Caco-2 (cell line): ENCODE measurements around the gene CCDC63. TPM values are rescaled to one million over a fixed set of nuclear protein-coding genes. Genes with fewer than 3 reads are reported as not detected.

Experiments used
- BruUV-seq: library from RNA; stranded (reverse); fragments of 400-500 nt; replicated peaks from 2 replicates; lab custom pipeline; 2021; lab: Mats Ljungman, UMichigan
- CTCF ChIA-PET: fragments of 300-600 bp; sonication (Branson Sonifier 250); formaldehyde crosslinking; loops from one replicate; lab custom pipeline; 2022; ENCODE audit warnings: antibody characterized with exemption; lab: Charles Lee
- POLR2A ChIA-PET: fragments of 300-600 bp; sonication (Branson Sonifier 250); formaldehyde crosslinking; loops from one replicate; lab custom pipeline; 2022; ENCODE audit warnings: antibody characterized with exemption; lab: Charles Lee
- DNase-seq, 2 experiments: peaks; one replicate each; pipeline versions ENCODE4 v3.0.0 to v3.0.0-alpha.2; 2020 to 2022
- H3K27me3 ChIP-seq: replicated peaks from 2 replicates; pipeline ENCODE4 v1.6.0; 2011; ENCODE audit warnings: low read length; ENCODE audit not compliant: control insufficient read depth, insufficient read depth
- H3K36me3 ChIP-seq: 2 replicates; pipeline ENCODE4 v1.5.1; 2011; ENCODE audit warnings: low read length; ENCODE audit not compliant: control insufficient read depth, insufficient read depth
- H3K4me1 ChIP-seq: fragments of 250-450 bp; sonication (Bioruptor Pico); 2 replicates; pipeline ENCODE4 v1.5.1; 2020; ENCODE audit warnings: mild to moderate bottlenecking
- H3K4me3 ChIP-seq: 2 replicates; pipeline ENCODE4 v1.5.1; 2011; ENCODE audit warnings: low read depth, mild to moderate bottlenecking, control low read depth, low read length
- H3K9me3 ChIP-seq: fragments of 250-450 bp; sonication (Bioruptor Pico); 2 replicates; pipeline ENCODE4 v1.5.1; 2020; ENCODE audit warnings: mild to moderate bottlenecking, moderate library complexity
- H3K27ac Mint-ChIP-seq: one replicate; pipeline ENCODE4 v1.8.0; 2022; ENCODE audit warnings: mixed read lengths; ENCODE audit not compliant: unreplicated experiment
- H3K27me3 Mint-ChIP-seq: one replicate; pipeline ENCODE4 v1.8.0; 2022; ENCODE audit warnings: mixed read lengths; ENCODE audit not compliant: insufficient read depth, unreplicated experiment
- H3K36me3 Mint-ChIP-seq: one replicate; pipeline ENCODE4 v1.8.0; 2022; ENCODE audit warnings: mild to moderate bottlenecking, mixed read lengths; ENCODE audit not compliant: insufficient read depth, unreplicated experiment
- H3K4me1 Mint-ChIP-seq: one replicate; pipeline ENCODE4 v1.8.0; 2022; ENCODE audit warnings: low read depth, mixed read lengths; ENCODE audit not compliant: unreplicated experiment
- H3K4me3 Mint-ChIP-seq: one replicate; pipeline ENCODE4 v1.8.0; 2022; ENCODE audit warnings: mild to moderate bottlenecking, moderate library complexity, mixed read lengths; ENCODE audit not compliant: unreplicated experiment
- H3K9me3 Mint-ChIP-seq: one replicate; pipeline ENCODE4 v1.8.0; 2022; ENCODE audit warnings: mixed read lengths; ENCODE audit not compliant: unreplicated experiment
- CTCF ChIP-seq, 2 experiments: fragments of 200-600 bp in 1 of 2; IDR thresholded peaks; 1 replicate in 1 of 2; 2 replicates in 1 of 2; pipeline versions ENCODE4 v1.5.1 to v1.8.0; 2011 to 2022; ENCODE audit warnings: antibody characterized with exemption in 1 of 2, control low read depth in 1 of 2, inconsistent platforms in 1 of 2, low read depth in 1 of 2, low read length in 1 of 2, mild to moderate bottlenecking in 1 of 2, moderate library complexity in 1 of 2; ENCODE audit not compliant: insufficient read depth in 1 of 2, severe bottlenecking in 1 of 2, unreplicated experiment in 1 of 2
- intact Hi-C: fragments of 100-400 bp; cut with micrococcal nuclease; formaldehyde crosslinking; loops from one replicate; pipeline ENCODE4 v1.10.0; 2022; ENCODE audit not compliant: unreplicated experiment
- total RNA-seq: library from RNA; stranded (reverse); gene quantifications from 2 replicates; pipeline ENCODE4 v1.2.3, GENCODE V29; 2022

The CCDC63 gene
- total RNA-seq, 1 experiment from 2014 or later: not detected

GRCh38 chr12:110804406-110804805 lies 42.4 kb upstream of the CCDC63 start:
- DNase-seq: no peak
- peaks cover 24% of the 10 kb centered on the region for H3K9me3 Mint-ChIP-seq
- H3K27ac Mint-ChIP-seq: no peak overlapping the region
- intact Hi-C loops: no loop called here
- Histone ChIP-seq H3K36me3 (no peaks in the 10 kb centered on the region), H3K4me1 (no peaks in the 10 kb centered on the region), H3K27me3 (no peaks in the 10 kb centered on the region), H3K9me3 (no peaks in the 10 kb centered on the region), H3K4me3 (no peak overlapping the region)
- no peak for TF ChIP-seq CTCF (IDR thresholded peaks at IDR 0.05; ENCODE audit: insufficient read depth in 1 of 2, low read depth in 1 of 2, low read length in 1 of 2, severe bottlenecking in 1 of 2, unreplicated experiment in 1 of 2)
- ChIA-PET POLR2A (no interaction called here), CTCF (no interaction called here)
- H3K4me1 Mint-ChIP-seq: no peaks in the 10 kb centered on the region
- H3K4me3 Mint-ChIP-seq: no peak overlapping the region
- BruUV-seq: no TSS peak
- peaks cover 4% of the 10 kb centered on the region for H3K27me3 Mint-ChIP-seq
- no peaks in the 10 kb centered on the region for H3K36me3 Mint-ChIP-seq

- Histone ChIP-seq H3K4me1 (no peaks in the 10 kb centered on the region), H3K27me3 (no peaks in the 10 kb centered on the region), H3K4me3 (no peak overlapping the region), H3K36me3 (no peaks in the 10 kb centered on the region), H3K9me3 (no peaks in the 10 kb centered on the region)
- Mint-ChIP-seq H3K27ac (no peak overlapping the region), H3K4me1 (no peaks in the 10 kb centered on the region), H3K36me3 (no peaks in the 10 kb centered on the region), H3K9me3 (peaks cover 15% of the 10 kb centered on the region), H3K27me3 (peaks cover 6% of the 10 kb centered on the region), H3K4me3 (no peak overlapping the region)
- no peak for TF ChIP-seq CTCF (IDR thresholded peaks at IDR 0.05; ENCODE audit: insufficient read depth in 1 of 2, low read depth in 1 of 2, low read length in 1 of 2, severe bottlenecking in 1 of 2, unreplicated experiment in 1 of 2)
- no peak for DNase-seq
- no TSS peak for BruUV-seq
- POLR2A ChIA-PET: no interaction called here
- intact Hi-C loops: no loop called here
- CTCF ChIA-PET: no interaction called here
Observed at GRCh38 chr12:110807640-110808039, 39.1 kb upstream of the CCDC63 start.

DNA sequence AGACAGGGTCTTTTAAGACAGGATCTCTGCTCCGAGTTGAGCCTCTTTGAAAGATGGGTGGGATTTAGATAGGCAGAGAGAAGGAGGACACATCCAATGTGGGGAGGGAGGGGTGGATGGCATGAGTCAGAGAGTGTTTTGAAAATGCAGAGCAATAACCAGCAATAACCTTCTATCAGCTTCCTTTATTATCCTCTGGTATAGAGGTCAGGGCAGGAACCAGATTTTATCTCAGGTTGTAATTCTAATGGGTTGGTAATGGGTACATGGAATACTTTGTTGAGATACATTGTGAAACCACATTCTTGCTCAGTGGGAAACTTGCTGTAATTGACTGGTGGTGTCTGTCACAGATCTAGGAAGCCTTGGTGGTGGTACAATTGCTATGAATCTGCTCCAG lies 37.6 kb upstream of the CCDC63 start:
- no peaks in the 10 kb centered on the region for H3K4me1 ChIP-seq
- ChIA-PET POLR2A (no interaction called here), CTCF (no interaction called here)
- peaks cover 11% of the 10 kb centered on the region for H3K27me3 Mint-ChIP-seq
- no peaks in the 10 kb centered on the region for H3K36me3 ChIP-seq
- H3K4me1 Mint-ChIP-seq: no peaks in the 10 kb centered on the region
- no peak for TF ChIP-seq CTCF (IDR thresholded peaks at IDR 0.05; ENCODE audit: insufficient read depth in 1 of 2, low read depth in 1 of 2, low read length in 1 of 2, severe bottlenecking in 1 of 2, unreplicated experiment in 1 of 2)
- H3K36me3 Mint-ChIP-seq: no peaks in the 10 kb centered on the region
- no peaks in the 10 kb centered on the region for H3K9me3 ChIP-seq
- intact Hi-C loops: no loop called here
- DNase-seq: no peak
- H3K4me3 Mint-ChIP-seq: no peak overlapping the region
- BruUV-seq: no TSS peak
- H3K4me3 ChIP-seq: no peak overlapping the region
- H3K27ac Mint-ChIP-seq: no peak overlapping the region
- peaks cover under 1% of the 10 kb centered on the region for H3K9me3 Mint-ChIP-seq
- no peaks in the 10 kb centered on the region for H3K27me3 ChIP-seq
